Suppressor macrophage (primary cell): ENCODE results near the gene SLC25A30.
"Not testable (repeated sequence)": the region's sequence is repeated elsewhere in the genome, so short reads cannot be mapped to it uniquely, and the experiment has no call there.

Source experiments
- DNase-seq, 4 experiments: peaks; one replicate each; pipeline ENCODE4 v3.0.0-alpha.2; 2020 to 2022

SLC25A30 gene

DNA sequence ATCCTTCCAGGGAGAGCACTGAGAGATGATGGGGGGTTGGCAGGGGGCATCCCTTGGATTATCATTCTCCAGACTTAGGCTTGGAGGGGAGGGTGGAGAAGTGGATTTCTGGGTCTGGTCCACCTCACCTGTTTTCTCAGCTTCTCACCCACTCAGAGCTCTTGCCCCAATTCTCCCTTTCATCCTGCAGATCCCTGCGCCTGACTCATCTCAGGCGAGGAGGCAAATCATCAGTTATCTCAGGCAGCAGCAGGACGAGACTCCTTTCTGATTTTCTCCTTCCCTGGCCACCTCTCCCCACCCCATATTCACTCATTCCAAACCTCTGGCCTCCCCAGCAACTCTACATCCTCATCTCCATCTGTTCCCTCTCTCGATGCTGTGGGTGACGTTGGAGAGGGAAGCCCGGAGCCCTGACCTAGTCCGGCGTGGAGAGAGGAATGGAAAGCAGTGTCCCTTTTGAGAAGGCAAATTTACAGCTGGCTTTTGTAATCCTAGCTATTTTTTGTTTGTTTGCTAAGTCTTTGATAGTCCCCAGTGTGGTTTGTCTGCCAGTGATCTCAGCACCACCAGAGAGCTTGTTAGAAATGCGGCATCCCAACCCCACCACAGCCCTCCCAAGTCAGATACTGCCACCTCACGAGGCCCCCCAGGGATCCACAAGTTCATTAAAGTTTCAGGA is 53.2 kb downstream of the SLC25A30 start:
- no peak for DNase-seq

DNA sequence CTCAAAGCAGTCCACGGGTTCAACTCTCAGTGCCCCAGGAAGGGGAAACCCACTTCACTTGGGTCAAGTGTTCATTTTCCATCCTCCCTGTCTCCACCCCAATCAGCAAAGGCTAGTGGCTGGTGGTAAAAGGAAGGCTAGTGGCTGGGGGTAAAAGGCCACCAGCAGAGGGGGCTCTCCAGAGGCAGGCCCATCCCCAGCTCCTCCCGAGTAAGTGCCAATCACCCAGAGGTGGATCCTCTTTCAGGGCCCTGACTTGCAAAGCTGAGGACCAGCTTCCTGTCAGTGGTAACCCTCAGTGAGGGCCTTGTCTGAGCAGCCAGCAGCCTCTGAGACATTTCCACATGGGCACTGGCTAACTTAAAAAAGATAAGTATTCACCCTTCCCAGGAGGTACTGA is 55.2 kb downstream of the SLC25A30 start:
- DNase-seq, result peak in 2 of 4 experiments; percentile 26 to 34

DNA sequence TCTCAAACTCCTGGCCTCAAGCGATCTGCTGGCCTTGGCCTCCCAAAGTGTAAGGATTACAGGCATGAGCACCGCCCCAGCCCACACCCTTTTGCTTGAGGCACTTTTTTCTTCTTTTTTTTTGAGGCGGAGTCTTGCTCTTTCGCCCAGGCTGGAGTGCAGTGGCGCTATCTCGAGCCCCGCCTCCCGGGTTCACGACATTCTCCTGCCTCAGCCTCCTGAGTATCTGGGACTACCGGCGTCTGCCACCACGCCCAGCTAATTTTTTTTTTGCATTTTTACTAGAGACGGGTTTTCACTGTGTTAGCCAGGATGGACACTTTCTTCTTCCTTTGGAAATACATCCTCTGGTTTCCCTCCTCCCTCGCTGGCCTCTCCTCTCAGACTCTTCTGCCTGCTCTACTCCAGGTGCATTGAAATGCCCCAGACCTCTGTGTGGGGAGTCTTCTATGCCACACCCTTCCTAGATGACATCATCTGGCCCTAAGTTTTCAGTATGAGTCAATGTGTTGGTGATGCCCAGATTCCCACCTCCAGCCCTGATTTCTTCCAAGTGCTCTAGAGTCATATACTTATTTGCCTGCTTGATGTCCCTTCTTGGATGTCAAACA is 56.5 kb downstream of the SLC25A30 start:
- DNase-seq, result no peak

DNA sequence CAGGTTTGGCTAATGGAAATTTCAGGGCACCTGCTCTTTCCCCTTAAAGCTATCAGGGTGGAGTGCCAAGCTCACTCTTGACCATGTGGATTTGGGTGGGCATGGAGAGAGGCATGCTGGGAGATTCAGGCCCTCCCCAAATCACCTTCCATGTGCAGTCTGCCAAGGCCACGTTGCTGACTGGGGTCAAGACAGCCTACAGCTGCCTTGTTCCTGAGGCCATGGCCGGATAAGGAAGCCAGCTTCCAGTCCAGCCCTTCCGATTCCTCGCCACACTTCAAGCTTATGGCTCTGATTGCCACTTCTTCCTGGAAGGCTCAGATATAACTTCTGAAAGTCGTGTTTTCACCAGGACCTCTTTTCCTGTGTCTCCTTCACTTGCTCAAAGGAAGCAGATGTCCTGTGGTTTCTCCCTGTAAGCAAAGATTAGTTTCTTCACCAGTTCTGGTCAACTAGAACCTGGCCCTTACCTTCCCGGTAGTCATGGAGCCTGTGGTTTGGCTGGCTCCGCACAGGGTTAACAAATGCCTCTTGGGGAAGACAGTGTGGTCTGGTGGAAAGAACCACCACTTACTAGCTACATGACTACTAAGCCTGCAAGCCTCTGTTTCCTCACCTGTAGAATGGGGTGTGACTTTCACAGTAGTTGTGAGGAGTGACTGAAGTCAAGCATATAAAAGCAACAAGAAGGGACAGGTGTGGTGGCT is 61.1 kb downstream of the SLC25A30 start:
- no peak for DNase-seq

DNA sequence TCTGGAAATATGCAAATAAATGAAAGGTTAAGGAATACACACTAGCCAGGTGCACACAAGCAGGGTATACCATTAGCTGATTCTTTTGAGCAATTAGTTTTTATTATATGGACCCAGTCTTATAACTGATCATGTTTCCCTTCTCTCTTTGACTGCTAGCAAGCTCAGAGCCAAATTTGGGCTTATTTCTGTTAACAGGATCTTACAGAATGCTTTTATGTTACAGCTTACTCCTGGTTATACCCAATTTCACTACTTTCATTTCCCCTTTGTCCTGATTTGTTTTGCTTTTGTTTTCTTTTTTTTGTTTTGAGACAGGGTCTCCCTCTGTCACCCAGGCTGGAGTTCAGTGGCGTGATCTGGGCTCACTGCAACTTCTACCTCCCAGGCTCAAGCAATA is 64.3 kb downstream of the SLC25A30 start:
- peak in 2 of 4 experiments; percentile 19 to 37 for DNase-seq

DNA sequence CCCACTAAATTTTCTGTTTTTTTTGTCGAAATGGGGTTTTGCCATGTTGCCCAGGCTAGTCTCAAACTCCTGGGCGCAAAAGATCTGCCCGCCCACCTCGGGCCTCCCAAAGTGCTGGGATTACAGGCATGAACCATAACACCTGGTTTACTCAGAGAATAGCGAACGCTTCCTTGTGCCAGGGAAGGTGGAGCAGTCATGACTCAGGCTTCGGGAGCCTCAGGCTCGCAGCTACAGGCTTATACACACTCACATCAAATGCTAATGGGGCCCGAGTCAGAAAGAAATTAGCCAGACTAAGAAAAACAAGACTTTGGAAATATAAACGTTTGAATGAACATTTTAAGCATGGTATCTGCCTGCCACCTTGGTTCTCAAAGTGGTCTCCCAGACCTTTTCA is 66.1 kb downstream of the SLC25A30 start:
- DNase-seq, result no peak

DNA sequence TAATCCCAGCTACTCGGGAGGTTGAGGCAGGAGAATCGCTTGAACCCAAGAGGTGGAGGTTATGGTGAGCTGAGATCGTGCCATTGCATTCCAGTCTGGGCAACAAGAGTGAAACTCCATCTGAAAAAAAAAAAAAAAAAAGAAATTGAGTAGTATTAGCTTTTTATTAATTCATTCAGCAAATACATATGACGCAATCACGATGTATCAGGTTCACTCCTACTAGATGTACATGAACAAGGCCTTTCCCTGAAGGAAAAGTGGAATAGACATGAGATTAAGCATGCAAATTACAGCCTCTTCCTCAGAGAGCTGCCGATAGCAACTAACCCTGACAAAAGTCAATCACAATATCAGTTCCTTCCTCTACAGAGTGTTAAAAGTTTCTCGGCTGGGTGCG is 68.0 kb downstream of the SLC25A30 start:
- DNase-seq, result no peak

DNA sequence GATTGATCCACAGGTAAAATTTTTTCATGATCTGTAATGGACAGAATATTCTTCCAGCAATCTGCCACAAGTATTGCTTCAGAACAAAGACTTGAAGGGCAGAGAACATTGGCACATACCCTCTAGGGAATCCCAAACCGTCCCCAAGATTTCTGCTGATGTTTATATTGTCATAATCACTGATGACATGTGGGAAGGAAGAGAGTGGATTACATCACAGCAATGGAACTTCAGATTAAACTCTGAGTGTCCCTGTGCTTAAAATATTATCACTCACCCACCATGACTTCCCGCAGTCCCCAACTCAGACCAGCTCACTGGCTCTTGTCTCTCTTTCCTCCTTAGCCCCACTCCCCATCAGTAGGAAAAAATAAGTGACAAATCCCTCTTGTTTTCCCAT is 68.7 kb downstream of the SLC25A30 start:
- peak in 2 of 4 experiments; percentile 37 to 46 for DNase-seq

DNA sequence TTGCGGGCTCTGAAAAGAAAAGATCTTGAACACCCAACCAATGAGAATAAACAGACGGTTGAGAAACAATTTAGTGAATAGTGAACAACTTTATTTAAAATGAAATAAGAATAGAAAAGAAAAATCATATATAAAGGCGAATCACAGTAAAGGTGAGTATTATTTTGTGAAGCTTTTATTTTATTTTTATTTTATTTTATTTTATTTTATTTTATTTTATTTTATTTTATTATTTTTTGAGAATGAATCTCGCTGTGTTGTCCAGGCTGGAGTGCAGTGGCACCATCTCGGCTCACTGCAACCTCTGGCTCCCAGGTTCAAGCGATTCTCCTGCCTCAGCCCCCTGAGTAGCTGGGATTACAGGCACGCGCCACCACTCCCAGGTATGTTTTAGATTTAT is 74.1 kb downstream of the SLC25A30 start:
- not testable (repeated sequence) for DNase-seq
